Measurements from ENCODE around the gene EYA2.

Gene EYA2

GRCh38 chr20:47141941-47142773 lies 247.5 kb downstream of the EYA2 start:
- DNase-seq (ENCODE audit: low read depth), result no peak

DNA sequence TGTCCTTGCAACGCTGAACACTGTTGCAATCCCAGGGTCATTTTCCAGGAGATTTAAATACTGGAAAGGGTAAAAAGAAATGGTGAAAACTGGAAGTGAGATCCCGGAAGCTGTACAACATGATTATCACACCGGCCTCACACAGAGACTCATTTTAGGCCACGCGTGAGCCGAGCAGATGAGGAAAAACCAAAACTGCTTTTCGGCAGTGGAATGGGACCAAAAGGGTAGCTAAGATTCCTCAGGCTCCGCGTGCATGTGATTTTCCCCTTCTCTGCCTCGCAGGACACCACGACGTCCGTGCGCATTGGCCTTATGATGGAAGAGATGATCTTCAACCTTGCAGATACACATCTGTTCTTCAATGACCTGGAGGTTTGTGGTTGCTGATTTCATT lies 248.1 kb downstream of the EYA2 start:
- DNase-seq (ENCODE audit: low read depth), result no peak

DNA sequence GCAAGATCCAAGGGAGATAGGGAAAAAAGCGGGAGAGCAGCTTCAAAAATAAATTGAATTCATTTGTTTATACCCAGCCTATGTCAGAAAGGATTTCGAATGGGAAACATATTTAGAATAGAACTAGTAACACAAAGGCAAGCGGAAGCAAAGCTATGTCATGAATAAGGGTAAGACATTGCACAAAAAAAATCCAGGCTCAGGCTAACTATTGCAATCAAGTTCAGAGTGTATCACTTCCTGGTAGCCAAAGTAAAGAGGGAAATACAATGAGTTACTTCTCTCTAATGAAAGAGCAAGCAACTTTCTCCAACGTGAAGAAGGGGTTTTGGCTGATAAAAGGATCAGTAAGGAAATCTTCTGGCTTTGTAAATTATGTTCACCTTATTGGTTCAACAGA lies 249.0 kb downstream of the EYA2 start:
- DNase-seq (ENCODE audit: low read depth), result no peak

DNA sequence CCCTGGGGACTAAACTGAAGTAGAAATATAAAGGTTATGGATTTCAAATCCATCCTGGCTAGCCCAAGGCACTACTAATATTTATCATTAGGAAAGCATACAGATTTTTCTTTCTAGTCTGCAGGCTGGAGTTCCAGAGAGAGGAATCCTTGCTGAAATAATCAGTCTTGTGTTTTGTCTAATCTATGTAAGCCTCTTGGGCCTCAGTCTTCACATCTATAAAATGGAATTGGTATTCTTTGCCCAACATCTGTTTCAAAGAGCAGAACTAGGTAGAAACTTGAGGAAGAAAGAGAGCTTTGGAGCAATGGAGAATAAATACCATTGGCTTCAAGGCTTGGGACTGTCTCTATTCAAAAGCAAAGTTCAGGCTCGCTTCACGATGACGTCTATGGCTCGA lies 249.8 kb downstream of the EYA2 start:
- DNase-seq (ENCODE audit: low read depth), result no peak

DNA sequence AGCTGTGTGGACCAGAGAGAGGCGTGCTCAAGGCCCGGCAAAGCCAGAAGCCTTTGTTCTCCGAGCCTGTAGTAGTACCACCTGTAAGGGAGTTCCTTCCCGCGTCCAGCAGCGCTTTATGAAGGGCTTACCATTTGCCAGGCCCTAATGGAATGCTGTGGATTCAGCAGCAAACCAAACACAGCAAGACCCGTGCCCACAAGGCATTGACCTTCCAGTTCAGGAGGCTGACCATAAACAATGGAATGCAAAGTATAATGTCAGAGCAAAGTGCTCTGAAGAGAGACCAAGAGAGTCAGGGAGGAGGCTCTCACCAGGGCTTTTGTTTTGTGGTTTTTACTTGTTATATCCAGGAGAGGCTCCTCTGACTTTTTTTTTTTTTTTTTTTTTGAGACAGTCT lies 252.0 kb downstream of the EYA2 start:
- DNase-seq (ENCODE audit: low read depth), result no peak

GRCh38 chr20:47148059-47148458 lies 253.4 kb downstream of the EYA2 start:
- no peak for DNase-seq (ENCODE audit: low read depth)

DNA sequence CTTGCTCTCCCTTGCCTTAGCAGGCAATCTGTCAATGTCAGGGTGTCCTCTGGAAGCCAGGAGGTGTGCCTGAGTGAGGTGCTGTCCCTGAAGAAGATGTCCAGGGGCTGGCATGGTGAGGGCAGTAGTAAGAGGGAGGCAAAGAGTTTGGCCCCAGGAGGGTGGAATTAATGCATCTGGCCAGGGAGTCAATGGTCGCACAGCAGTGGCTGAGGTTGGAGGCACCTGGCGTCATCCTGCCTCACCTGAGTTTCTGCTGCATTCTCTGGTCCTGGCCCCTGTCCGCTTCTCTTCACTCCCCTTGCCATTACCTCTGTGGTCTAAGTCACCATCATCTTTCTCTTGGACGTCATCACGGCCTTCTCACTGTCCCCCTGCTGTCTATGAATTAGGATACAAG lies 255.3 kb downstream of the EYA2 start:
- no peak for DNase-seq (ENCODE audit: low read depth)

DNA sequence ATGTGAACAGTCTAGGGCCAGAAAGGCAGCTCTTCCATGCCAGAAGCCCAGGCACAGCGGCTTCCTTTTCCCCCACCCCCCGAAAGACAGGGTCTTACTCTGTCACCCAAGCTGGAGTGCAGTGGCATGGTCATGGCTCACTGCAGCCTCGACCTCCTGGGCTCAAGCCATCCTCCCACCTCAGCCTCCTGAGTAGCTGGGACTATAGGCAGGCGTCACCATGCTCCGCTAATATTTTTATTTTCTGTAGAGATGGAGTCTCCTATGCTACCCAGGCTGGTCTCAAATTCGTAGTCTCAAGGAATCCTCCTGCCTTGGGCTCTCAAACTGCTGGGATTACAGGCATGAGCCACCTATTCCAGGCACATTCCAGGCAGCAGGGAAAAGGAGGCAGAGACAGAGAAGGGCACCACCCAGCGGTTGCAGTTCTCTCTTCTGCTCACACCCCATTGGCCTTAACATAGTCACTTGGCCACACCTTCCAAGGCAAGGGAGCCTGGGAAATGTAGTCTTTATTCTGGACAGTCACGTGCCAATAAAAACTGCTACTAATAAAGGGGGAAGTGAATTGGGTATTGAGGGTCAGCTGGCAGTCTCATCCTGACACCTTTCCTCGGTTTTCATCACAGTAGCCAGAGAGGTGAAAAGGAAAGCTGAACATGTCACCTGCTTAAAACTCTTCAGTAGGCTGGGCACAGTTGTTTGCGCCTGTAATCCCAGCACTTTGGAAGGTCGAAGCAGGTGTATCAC lies 255.9 kb downstream of the EYA2 start:
- DNase-seq (ENCODE audit: low read depth), result peak; percentile 1

- DNase-seq (ENCODE audit: low read depth), result no peak
These were observed 257.4 kb downstream of the EYA2 start for GRCh38 chr20:47152068-47152467.

DNA sequence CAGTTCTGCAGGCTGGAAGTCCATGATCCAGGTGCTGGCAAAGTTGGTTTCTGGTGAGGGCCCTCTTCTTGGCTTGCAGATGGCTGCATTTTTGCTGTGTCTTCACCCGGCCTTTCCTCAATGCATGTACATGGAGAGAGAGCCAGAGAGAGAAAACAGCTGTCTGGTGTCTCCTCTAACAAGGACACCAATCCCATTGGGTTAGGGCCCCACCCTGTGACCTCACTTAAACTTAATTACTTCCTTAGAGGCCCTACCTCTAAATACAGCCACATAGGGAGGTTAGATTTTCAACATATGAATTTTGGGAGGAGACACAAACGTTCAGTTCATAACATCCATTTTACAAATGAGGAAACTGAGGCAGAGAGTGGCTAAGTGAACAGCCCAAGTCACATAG lies 259.4 kb downstream of the EYA2 start:
- no peak for DNase-seq (ENCODE audit: low read depth)

DNA sequence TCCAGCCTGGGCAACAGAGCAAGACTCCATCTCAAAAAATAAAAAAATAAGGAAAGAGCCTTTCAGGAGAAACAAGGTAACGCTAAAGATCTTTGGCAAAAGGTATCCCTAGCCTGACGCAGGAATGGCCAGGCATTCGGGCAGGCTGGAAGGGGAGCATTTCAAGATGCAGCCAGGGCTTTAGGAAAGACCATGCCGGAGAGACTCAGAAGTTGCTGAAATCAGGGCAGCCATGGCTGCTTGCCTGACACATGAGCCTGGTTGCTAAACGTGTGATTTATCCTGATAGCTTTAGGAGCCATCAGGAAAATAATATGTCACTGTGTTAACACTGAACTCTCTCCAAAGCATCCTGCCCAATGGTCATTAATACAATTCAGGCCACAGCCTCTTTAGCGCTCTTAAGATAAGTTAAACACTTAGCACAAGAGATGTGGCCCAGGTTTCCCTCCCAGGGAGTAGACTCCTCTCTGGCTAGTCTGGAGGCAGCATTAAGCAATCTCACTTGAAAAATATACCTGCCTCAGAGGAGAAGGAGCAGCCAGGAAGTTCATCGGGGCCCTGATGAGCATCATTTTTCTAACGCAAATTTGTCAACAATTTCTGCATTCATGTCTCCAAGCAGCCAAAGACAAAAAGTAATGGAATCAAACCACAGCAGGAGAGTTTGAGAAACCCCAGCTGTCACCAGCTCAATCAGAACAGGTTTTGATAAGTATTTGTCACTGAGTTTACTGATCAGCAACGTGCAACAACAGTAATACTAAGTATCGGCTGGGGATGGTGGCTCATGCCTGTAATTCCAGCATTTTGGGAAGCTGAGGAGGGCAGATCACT lies 261.9 kb downstream of the EYA2 start:
- no peak for DNase-seq (ENCODE audit: low read depth)

DNA sequence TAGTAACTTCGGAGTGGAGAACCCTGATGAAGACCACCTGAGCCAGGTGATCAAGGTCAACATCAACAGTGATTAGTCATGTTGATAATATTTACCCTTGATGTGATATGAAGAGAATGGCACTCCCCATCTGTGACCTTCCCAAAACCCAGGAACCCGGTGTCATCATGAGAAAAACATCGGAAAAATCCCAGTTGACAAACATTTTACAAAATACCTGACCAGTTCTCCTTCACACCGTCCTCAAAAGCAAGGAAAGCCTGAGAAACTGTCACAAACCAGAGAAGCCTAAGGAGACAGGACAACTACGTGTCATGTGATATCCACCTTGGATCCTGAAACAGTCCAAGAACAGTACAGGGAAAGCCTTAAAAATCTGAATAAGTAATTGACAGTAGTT lies 264.5 kb downstream of the EYA2 start:
- no peak for DNase-seq (ENCODE audit: low read depth)

GRCh38 chr20:47160240-47160639 lies 265.6 kb downstream of the EYA2 start:
- DNase-seq (ENCODE audit: low read depth), result no peak

DNA sequence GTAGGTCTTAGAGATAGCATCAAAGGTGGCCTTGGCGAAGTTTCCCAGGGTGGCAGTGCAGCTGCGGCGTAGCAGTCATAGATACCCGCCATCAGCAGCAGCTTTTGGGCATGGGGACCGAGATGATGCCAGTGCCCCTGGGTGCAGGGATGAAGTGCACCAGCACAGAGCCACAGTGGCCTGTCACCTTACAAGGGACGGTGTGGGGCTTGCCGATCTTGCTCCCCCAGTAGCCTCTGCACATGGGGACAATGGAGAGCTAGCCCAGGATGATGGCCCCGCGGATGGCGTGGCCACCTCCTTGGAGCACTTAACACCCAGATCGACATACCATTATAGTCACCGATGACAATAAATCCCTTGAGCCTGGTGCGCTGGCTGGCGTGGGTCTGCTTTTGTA lies 266.3 kb downstream of the EYA2 start:
- no peak for DNase-seq (ENCODE audit: low read depth)

GRCh38 chr20:47161411-47161810 lies 266.8 kb downstream of the EYA2 start:
- no peak for DNase-seq (ENCODE audit: low read depth)

DNA sequence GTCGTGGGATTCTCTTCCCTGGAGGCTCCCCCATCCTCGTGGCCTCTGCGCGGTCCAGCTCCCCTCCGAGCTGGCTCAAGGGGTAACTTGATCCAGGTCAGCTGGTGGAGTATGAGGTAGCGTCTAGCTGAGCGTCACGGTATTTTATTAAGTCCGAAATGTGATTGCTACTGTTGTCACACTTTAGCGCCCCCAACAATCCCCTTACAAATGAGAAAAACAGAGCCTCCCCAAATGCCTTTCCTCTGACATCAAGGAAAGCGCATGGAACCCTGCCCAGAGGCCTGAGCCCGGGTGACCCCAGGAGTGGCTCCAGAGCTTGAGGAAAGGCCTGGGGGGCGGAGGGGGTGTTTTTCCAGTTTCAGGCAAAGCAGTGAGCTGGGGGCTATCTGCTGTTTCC lies 269.5 kb downstream of the EYA2 start:
- DNase-seq (ENCODE audit: low read depth), result no peak

GRCh38 chr20:47165376-47165865 lies 270.8 kb downstream of the EYA2 start:
- no peak for DNase-seq (ENCODE audit: low read depth)

DNA sequence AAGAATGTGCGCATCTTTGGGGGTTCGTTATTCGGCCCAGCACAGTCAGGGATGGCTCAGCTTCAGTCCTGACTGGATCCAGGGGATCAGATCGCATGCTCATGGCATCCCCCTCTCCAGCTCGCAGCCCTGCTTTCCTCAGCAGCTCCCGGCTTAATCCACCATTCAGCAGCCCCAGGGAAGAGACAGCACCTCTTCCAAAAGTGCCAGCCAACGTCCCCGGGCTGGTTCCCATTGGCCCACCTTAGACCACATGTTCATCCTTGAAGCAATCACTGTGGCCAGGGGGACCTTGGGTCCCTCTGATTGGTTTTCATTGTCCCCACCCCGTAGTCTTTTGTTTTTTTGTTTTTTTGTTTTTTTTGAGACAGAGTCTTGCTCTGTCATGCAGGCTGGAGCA lies 273.2 kb downstream of the EYA2 start:
- no peak for DNase-seq (ENCODE audit: low read depth)

DNA sequence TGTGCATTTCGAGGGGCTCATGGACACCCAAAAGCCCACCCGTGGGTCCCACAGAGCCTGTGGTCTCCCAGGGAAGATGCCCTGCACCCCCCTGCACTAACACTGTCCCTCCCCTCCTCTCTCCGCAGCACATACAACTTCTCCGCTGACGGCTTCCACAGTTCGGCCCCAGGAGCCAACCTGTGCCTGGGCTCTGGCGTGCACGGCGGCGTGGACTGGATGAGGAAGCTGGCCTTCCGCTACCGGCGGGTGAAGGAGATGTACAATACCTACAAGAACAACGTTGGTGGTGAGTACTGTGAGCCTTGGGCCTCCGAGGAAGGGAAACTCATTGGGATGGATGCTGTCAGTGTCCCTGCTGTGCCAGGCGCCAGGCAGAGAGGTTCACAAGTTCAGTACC lies 277.9 kb downstream of the EYA2 start:
- DNase-seq (ENCODE audit: low read depth), result no peak

DNA sequence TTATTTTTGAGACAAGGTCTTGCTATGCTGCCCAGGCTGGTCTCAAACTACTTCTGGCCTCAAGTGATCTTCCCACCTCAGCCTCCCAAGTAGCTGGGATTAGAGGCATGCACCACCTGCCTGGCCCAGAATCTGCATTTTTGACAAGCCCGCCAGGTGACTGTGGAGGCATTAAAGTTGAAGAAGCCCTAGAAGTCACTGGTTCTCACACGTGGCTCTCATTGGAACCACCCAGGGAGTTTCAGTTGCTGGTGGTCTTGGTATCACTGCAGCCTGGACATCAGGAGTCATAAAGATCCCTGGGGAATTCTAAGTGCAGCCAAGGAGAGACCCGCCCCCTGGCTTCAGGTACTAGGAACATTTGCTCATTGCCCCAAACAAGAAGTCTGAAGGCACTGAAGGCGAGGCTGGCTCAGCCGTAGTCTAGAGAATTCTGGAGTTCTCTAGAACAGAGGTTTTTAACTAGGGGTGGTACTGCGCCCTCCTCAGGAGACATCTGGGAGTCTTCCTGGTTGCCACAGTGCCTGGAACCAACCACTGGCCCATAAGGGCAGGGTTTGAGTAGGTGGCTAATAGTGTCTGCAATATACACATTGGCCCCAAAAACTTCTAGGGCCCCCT lies 279.1 kb downstream of the EYA2 start:
- DNase-seq (ENCODE audit: low read depth), result no peak

DNA sequence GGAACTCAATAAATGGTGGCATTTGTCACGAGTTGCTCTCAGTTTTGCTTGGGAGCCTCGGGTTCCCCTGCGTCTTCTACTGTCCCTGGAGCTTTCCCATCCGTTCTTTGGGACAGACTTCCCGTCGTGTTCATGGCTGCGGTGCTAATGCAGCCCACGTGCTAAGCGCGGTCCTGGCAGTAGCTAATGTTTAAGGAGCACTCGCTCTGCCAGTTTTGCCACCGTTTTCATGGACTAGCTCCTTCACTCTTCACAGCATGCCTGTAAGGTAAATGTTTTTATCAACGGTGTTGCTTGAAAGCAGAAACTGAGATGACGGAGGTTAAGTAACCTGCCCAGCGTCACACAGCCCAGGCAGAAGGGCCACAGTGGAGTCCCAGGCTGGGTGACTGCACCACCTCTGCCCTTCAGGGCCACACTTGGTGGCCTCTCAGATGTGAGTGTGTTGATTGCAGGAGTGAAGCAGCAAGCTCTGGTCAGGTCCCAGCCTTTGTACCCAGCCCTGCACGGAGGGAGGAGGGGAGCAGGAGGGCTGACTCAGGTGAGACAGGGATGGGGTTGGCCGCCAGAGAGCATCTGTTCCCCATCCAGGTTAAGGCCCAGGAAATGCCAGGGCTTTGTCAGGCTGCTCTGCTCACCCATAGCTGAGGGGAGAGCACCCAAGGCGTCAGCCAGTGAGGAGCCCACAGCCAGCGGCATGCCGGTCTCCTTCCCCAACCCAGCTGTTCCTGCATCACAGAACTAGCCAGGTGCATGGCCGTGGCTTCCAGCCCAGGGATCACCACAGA lies 280.0 kb downstream of the EYA2 start:
- DNase-seq (ENCODE audit: low read depth), result no peak

Measured in activated T-cell treated with anti-CD3 and anti-CD28 coated beads for 24 hours (primary cell).